Activated CD4-positive, alpha-beta T cell treated with anti-CD3 and anti-CD28 coated beads, Interleukin-2, amount 10 ng/mL, durations not matched to agents 7 days and 5 days (primary cell): ENCODE data around the gene PDGFD. TPM values are rescaled to one million over a fixed set of nuclear protein-coding genes. Genes with fewer than 3 reads are reported as not detected.

Source experiments
- CTCF ChIA-PET: fragments of 350-600 bp; sonication (Branson Sonifier 250); formaldehyde crosslinking; loops from one replicate; lab custom pipeline; 2021; ENCODE audit warnings: antibody characterized with exemption; lab: Charles Lee
- POLR2A ChIA-PET: fragments of 350-600 bp; sonication (Branson Sonifier 250); formaldehyde crosslinking; loops from one replicate; lab custom pipeline; 2021; ENCODE audit warnings: antibody characterized with exemption; lab: Charles Lee
- DNase-seq: peaks from one replicate; pipeline ENCODE4 v3.0.0-alpha.2; 2020
- H3K27ac Mint-ChIP-seq: one replicate; pipeline ENCODE4 v1.8.0; 2021; ENCODE audit warnings: mild to moderate bottlenecking, moderate library complexity, mixed read lengths
- H3K27me3 Mint-ChIP-seq: one replicate; pipeline ENCODE4 v1.8.0; 2021; ENCODE audit warnings: mixed read lengths
- H3K36me3 Mint-ChIP-seq: one replicate; pipeline ENCODE4 v1.8.0; 2021; ENCODE audit warnings: low read depth, mixed read lengths
- H3K4me1 Mint-ChIP-seq: one replicate; pipeline ENCODE4 v1.8.0; 2021; ENCODE audit warnings: mixed read lengths
- H3K4me3 Mint-ChIP-seq: one replicate; pipeline ENCODE4 v1.8.0; 2021; ENCODE audit warnings: mild to moderate bottlenecking, moderate library complexity, mixed read lengths
- H3K9me3 Mint-ChIP-seq: one replicate; pipeline ENCODE4 v1.8.0; 2021; ENCODE audit warnings: mixed read lengths
- total RNA-seq, 2 experiments: library from RNA; stranded (reverse); gene quantifications; one replicate each; pipeline ENCODE4 v1.2.3, GENCODE V29; 2021

PDGFD gene
- total RNA-seq, 2 experiments from 2014 or later, result not detected

DNA sequence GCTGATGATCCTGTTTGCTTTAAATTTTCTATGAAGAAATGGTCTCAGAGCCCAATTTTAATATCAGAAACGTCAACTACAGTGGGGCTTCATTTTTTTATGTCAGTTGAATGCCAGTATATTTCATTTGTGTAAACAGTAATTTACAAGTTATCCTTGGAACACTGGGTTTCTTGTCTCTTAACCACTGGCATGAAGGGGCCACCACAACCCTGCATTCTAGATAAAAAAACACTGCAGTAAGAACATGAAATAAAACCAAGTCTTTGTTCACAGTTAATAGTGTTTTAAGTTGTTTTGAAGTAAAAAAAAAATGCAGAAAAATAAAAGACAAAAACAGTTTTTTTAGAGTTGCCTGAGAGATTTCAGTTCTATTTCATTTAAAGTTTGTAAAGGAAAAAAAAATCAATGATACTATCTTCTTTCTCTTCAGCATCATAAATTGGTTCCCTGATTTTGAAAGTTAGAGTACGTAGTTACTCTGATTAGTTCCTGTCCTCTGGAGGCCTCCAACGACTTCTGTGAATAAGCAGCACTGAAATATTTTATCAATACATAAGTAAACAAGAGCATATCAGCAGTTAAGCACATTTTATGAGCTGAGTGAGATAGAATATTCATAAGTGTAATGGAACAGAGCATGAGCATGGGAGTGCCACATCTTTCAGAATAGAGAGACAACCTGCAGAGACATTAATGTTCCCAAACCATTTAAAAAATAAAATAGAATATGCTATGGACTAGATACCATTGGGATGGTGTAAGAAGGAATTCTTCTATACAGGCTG lies 135.3 kb downstream of the PDGFD start:
- H3K27ac Mint-ChIP-seq, result no peak overlapping the region
- CTCF ChIA-PET, result no interaction called here

DNA sequence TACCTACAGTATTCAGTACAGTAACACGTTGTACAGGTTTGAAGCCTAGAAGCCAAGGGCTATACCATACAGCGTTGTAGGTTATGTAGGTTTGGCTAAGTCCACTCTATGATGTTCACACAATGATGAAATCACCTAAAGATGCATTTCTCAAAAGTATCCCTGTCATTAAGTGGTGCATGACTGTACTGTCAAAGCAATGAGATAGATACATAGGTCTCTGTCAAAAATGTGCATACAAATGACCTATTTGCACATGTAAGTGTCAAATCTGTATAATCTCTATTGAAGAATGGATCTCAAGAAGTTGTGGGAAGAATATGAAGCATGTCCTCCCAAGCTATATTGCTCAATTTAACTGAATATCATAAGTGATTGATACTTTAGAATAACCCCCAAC lies 139.4 kb downstream of the PDGFD start:
- DNase-seq, result no peak
- Mint-ChIP-seq H3K4me3 (no peak overlapping the region), H3K9me3 (no peaks in the 10 kb centered on the region), H3K27ac (no peak overlapping the region), H3K4me1 (no peaks in the 10 kb centered on the region), H3K36me3 (no peaks in the 10 kb centered on the region), H3K27me3 (no peaks in the 10 kb centered on the region)
- ChIA-PET POLR2A (no interaction called here), CTCF (no interaction called here)

More for the DNA sequence above, 135.3 kb downstream of the PDGFD start:
- H3K36me3 Mint-ChIP-seq, result no peaks in the 10 kb centered on the region
- no peaks in the 10 kb centered on the region for H3K9me3 Mint-ChIP-seq
- POLR2A ChIA-PET, result no interaction called here
- no peaks in the 10 kb centered on the region for H3K4me1 Mint-ChIP-seq
- no peaks in the 10 kb centered on the region for H3K27me3 Mint-ChIP-seq
- no peak overlapping the region for H3K4me3 Mint-ChIP-seq
- no peak for DNase-seq

DNA sequence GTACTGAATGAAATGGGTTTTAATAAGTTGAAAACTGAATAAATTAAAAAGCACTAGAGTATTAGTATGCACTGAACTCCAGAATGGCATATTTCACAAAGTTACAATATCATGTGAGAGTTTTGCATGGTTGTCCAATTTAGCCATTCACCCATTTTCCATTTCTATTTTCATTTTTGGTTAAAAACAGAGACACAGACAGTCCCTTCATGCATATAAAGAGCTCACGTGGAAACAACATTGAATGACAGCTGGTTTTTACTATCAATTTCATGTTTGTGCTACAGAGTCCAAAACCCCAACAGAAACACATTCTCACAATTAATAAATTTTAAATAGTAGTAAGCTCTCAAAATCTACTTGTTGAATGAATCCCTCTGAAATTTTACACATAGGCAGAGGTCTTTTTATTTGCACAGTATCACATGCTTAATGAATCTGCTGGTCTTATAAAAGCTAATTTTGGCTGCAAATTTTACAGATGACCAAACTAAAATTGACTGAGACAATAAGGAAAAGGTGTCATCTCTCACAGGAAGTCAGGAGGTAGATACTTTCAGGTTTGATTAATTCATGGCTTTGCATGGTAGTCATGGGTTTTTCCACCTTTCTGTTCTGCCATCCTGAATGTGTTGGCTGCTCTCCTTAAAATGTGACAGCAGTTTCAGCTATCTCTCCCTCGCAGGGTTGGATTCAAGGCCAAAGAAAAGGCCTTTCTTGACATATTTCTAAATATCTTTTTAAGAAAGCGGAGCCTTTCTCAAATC lies 148.1 kb downstream of the PDGFD start:
- no peak overlapping the region for H3K4me3 Mint-ChIP-seq
- ChIA-PET POLR2A (no interaction called here), CTCF (no interaction called here)
- no peak for DNase-seq
- no peaks in the 10 kb centered on the region for H3K36me3 Mint-ChIP-seq
- no peaks in the 10 kb centered on the region for H3K9me3 Mint-ChIP-seq
- no peak overlapping the region for H3K27ac Mint-ChIP-seq
- no peaks in the 10 kb centered on the region for H3K4me1 Mint-ChIP-seq
- H3K27me3 Mint-ChIP-seq, result no peaks in the 10 kb centered on the region

GRCh38 chr11:104011044-104011443 lies 152.9 kb downstream of the PDGFD start:
- ChIA-PET CTCF (no interaction called here), POLR2A (no interaction called here)
- DNase-seq, result no peak
- Mint-ChIP-seq H3K4me1 (no peaks in the 10 kb centered on the region), H3K27ac (no peak overlapping the region), H3K9me3 (no peaks in the 10 kb centered on the region), H3K27me3 (no peaks in the 10 kb centered on the region), H3K36me3 (no peaks in the 10 kb centered on the region), H3K4me3 (no peak overlapping the region)

GRCh38 chr11:104009744-104010143 lies 154.2 kb downstream of the PDGFD start:
- H3K27me3 Mint-ChIP-seq, result no peaks in the 10 kb centered on the region
- no peak overlapping the region for H3K4me3 Mint-ChIP-seq
- no peaks in the 10 kb centered on the region for H3K9me3 Mint-ChIP-seq
- ChIA-PET POLR2A (no interaction called here), CTCF (no interaction called here)
- H3K36me3 Mint-ChIP-seq, result no peaks in the 10 kb centered on the region
- DNase-seq, result no peak
- no peak overlapping the region for H3K27ac Mint-ChIP-seq
- no peaks in the 10 kb centered on the region for H3K4me1 Mint-ChIP-seq

DNA sequence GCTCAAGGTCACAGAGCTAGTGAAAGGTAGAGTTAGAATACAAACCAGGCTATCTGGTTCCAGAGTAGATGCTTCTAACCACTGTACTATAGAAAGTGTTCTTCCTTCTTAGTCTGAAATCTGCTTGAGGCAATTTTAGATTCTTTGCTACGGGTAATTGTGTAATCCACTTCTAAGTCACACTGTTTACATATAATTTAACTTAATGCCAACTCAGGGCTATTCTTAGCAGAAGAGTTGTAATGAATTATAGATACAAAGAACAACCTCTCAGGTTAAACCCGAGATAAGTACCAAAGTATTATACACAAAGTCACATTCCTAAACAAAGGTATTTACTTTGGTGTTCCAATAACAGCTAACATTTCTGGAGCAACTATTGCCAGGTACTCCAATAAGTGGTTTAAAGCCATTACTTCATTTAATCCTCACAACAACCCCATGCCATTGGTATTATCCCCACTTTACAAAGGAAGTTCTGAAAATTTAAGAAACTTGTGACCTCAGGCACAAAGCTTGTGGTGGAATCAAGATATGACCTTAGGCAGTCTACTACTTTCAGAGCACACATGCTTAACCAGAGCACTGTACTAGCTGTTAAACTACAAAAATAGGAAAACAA lies 158.6 kb downstream of the PDGFD start:
- Mint-ChIP-seq H3K27ac (no peak overlapping the region), H3K9me3 (no peaks in the 10 kb centered on the region), H3K4me3 (no peak overlapping the region), H3K36me3 (no peaks in the 10 kb centered on the region), H3K4me1 (no peaks in the 10 kb centered on the region), H3K27me3 (no peaks in the 10 kb centered on the region)
- DNase-seq, result no peak
- ChIA-PET CTCF (no interaction called here), POLR2A (no interaction called here)

DNA sequence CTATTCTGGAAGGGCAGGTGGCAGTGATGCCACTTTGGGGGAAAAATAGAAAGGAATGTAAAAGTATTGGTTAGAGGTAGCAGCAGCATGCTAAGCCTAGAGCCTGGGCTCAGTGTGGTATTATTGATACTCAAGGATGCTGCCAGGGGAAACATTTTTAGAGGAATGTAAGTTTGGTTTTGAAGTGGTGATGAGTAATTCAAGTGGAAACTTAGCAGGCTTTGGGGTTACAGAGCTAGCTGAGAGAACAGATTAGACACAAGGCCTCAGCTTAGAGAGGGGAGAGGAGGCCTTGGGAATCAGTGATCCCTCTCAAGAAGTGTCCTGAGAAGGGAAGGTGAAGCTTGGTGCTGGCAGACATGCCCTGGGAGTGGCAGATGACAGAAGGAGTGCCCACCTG lies 160.5 kb downstream of the PDGFD start:
- Mint-ChIP-seq H3K27ac (no peak overlapping the region), H3K4me1 (no peaks in the 10 kb centered on the region), H3K9me3 (no peaks in the 10 kb centered on the region), H3K4me3 (no peak overlapping the region), H3K27me3 (no peaks in the 10 kb centered on the region), H3K36me3 (no peaks in the 10 kb centered on the region)
- no peak for DNase-seq
- CTCF ChIA-PET, result no interaction called here
- POLR2A ChIA-PET, result no interaction called here

GRCh38 chr11:104001561-104002056 lies 162.3 kb downstream of the PDGFD start:
- Mint-ChIP-seq H3K27ac (no peak overlapping the region), H3K36me3 (no peaks in the 10 kb centered on the region), H3K9me3 (no peaks in the 10 kb centered on the region), H3K4me3 (no peak overlapping the region), H3K27me3 (no peaks in the 10 kb centered on the region), H3K4me1 (no peaks in the 10 kb centered on the region)
- ChIA-PET POLR2A (no interaction called here), CTCF (no interaction called here)
- no peak for DNase-seq

GRCh38 chr11:104000798-104001197 lies 163.1 kb downstream of the PDGFD start:
- POLR2A ChIA-PET, result no interaction called here
- Mint-ChIP-seq H3K27ac (no peak overlapping the region), H3K27me3 (no peaks in the 10 kb centered on the region), H3K9me3 (no peaks in the 10 kb centered on the region), H3K36me3 (no peaks in the 10 kb centered on the region), H3K4me3 (no peak overlapping the region), H3K4me1 (no peaks in the 10 kb centered on the region)
- DNase-seq, result no peak
- CTCF ChIA-PET, result no interaction called here

DNA sequence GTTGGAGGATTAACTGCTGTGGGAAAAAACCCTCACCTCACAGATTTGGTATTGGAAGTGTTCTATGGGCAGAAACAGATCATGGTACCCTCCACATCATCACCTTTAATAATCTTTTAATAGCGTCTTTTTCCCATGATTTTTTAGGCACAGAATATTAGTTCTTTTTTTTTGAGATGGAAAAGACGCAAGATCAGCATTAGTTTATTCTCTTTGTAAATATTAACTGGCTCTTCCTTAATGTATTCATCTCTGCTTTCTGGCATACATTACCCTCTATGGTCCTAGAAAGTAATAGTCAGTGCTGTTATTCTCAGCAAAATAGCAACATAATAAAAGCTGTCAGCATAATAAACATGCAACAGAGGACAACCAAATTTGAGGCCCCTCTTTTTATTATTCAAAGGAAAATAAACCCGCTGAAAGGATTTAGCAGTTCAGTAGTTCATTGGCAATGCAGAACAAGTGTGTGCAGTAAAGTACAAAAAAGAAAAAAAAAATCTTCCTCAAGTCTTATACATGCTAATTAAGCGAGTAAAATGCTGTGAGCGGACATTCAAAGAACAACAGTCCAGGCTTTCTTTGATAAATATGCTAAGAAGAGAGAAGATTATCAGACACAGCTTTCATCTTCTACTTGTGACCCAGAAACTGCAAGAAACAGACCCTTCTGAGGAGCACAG lies 165.0 kb downstream of the PDGFD start:
- Mint-ChIP-seq H3K4me3 (no peak overlapping the region), H3K27ac (no peak overlapping the region), H3K36me3 (no peaks in the 10 kb centered on the region), H3K27me3 (no peaks in the 10 kb centered on the region), H3K9me3 (no peaks in the 10 kb centered on the region), H3K4me1 (no peaks in the 10 kb centered on the region)
- no peak for DNase-seq
- ChIA-PET POLR2A (no interaction called here), CTCF (no interaction called here)

- Mint-ChIP-seq H3K27ac (no peak overlapping the region), H3K27me3 (no peaks in the 10 kb centered on the region), H3K36me3 (no peaks in the 10 kb centered on the region), H3K9me3 (no peaks in the 10 kb centered on the region), H3K4me1 (no peaks in the 10 kb centered on the region), H3K4me3 (no peak overlapping the region)
- CTCF ChIA-PET, result interaction anchor here (0.9 kb wide), 1 partner anchor 114 kb away, joined by 4 read pairs; no protein-coding TSS in a partner anchor
- DNase-seq, result no peak
- POLR2A ChIA-PET, result no interaction called here
Observed at GRCh38 chr11:103997082-103997481, 166.9 kb downstream of the PDGFD start.

GRCh38 chr11:103995896-103996295 lies 168.1 kb downstream of the PDGFD start:
- H3K36me3 Mint-ChIP-seq, result no peaks in the 10 kb centered on the region
- H3K27ac Mint-ChIP-seq, result no peak overlapping the region
- no peak overlapping the region for H3K4me3 Mint-ChIP-seq
- no peaks in the 10 kb centered on the region for H3K9me3 Mint-ChIP-seq
- POLR2A ChIA-PET, result no interaction called here
- DNase-seq, result no peak
- no peaks in the 10 kb centered on the region for H3K27me3 Mint-ChIP-seq
- CTCF ChIA-PET, result no interaction called here
- no peaks in the 10 kb centered on the region for H3K4me1 Mint-ChIP-seq

- H3K27me3 Mint-ChIP-seq, result no peaks in the 10 kb centered on the region
- no peak overlapping the region for H3K4me3 Mint-ChIP-seq
- H3K27ac Mint-ChIP-seq, result no peak overlapping the region
- no peaks in the 10 kb centered on the region for H3K36me3 Mint-ChIP-seq
- CTCF ChIA-PET, result no interaction called here
- DNase-seq, result no peak
- H3K9me3 Mint-ChIP-seq, result no peaks in the 10 kb centered on the region
- POLR2A ChIA-PET, result no interaction called here
- H3K4me1 Mint-ChIP-seq, result no peaks in the 10 kb centered on the region
Observed at GRCh38 chr11:103994518-103994917, 169.4 kb downstream of the PDGFD start.
